SKM-1 (cell line): ENCODE results near the gene EPHB1.

Experiments
- DNase-seq: peaks from one replicate; lab custom pipeline; 2025; ENCODE audit not compliant: unreplicated experiment; lab: John Stamatoyannopoulos, UW

Gene EPHB1

GRCh38 chr3:135272026-135272669, 477.1 kb downstream of the EPHB1 start:
- DNase-seq = no peak

- no peak for DNase-seq
These were observed 497.1 kb downstream of the EPHB1 start for GRCh38 chr3:135292162-135292561.

GRCh38 chr3:135301670-135302069, 506.6 kb downstream of the EPHB1 start:
- no peak for DNase-seq

GRCh38 chr3:135304378-135304777, 509.3 kb downstream of the EPHB1 start:
- no peak for DNase-seq
